ENCODE results near the gene SLC38A6.
A peak's percentile ranks its signal among the peaks of the same experiment; 100 is the strongest.

SLC38A6 gene

GRCh38 chr14:60963761-60964160 is 17.3 kb upstream of the SLC38A6 start:
- no peaks in the 10 kb centered on the region for H3K27me3 Mint-ChIP-seq (ENCODE audit: low read depth)
- H3K36me3 Mint-ChIP-seq (ENCODE audit: low read depth), result peaks cover 26% of the 10 kb centered on the region
- TF ChIP-seq CTCF (IDR thresholded peaks at IDR 0.05; ENCODE audit: unreplicated experiment in 3 of 3), result no peak
- peaks cover 22% of the 10 kb centered on the region for H3K9me3 Mint-ChIP-seq
- peaks cover 42% of the 10 kb centered on the region for H3K4me1 Mint-ChIP-seq
- peak overlapping the region; percentile 20 to 56 (median 40) for H3K27ac Mint-ChIP-seq
- H3K4me3 Mint-ChIP-seq, result no peak overlapping the region

- Mint-ChIP-seq H3K36me3 (ENCODE audit: low read depth) (peaks cover 15% of the 10 kb centered on the region), H3K4me3 (peak overlapping the region in 1 of 3 experiments; percentile 6), H3K4me1 (peaks cover 47% of the 10 kb centered on the region), H3K9me3 (peaks cover 13% of the 10 kb centered on the region), H3K27me3 (ENCODE audit: low read depth) (no peaks in the 10 kb centered on the region), H3K27ac (peak overlapping the region; percentile 71 to 81 (median 78))
- TF ChIP-seq CTCF (IDR thresholded peaks at IDR 0.05; ENCODE audit: unreplicated experiment in 3 of 3), result no peak
Observed at GRCh38 chr14:60964904-60965303, 16.1 kb upstream of the SLC38A6 start.

- Mint-ChIP-seq H3K9me3 (peaks cover 9% of the 10 kb centered on the region), H3K4me1 (peaks cover 47% of the 10 kb centered on the region), H3K27ac (peak overlapping the region; percentile 71 to 81 (median 78)), H3K36me3 (ENCODE audit: low read depth) (peaks cover 10% of the 10 kb centered on the region), H3K4me3 (no peak overlapping the region), H3K27me3 (ENCODE audit: low read depth) (no peaks in the 10 kb centered on the region)
- no peak for TF ChIP-seq CTCF (IDR thresholded peaks at IDR 0.05; ENCODE audit: unreplicated experiment in 3 of 3)
Observed at GRCh38 chr14:60965402-60965801, 15.6 kb upstream of the SLC38A6 start.

GRCh38 chr14:60968099-60968498 is 12.9 kb upstream of the SLC38A6 start:
- Mint-ChIP-seq H3K36me3 (ENCODE audit: low read depth) (peaks cover 20% of the 10 kb centered on the region), H3K4me3 (peak overlapping the region in 1 of 3 experiments; percentile 21), H3K27ac (peak overlapping the region; percentile 77 to 84 (median 82)), H3K9me3 (no peaks in the 10 kb centered on the region), H3K4me1 (peaks cover 64% of the 10 kb centered on the region), H3K27me3 (ENCODE audit: low read depth) (no peaks in the 10 kb centered on the region)
- no peak for TF ChIP-seq CTCF (IDR thresholded peaks at IDR 0.05; ENCODE audit: unreplicated experiment in 3 of 3)

- Mint-ChIP-seq H3K9me3 (no peaks in the 10 kb centered on the region), H3K27me3 (ENCODE audit: low read depth) (no peaks in the 10 kb centered on the region), H3K36me3 (ENCODE audit: low read depth) (peaks cover 24% of the 10 kb centered on the region), H3K4me1 (peaks cover 61% of the 10 kb centered on the region), H3K4me3 (no peak overlapping the region), H3K27ac (peak overlapping the region; percentile 34 to 82 (median 77))
- no peak for TF ChIP-seq CTCF (IDR thresholded peaks at IDR 0.05; ENCODE audit: unreplicated experiment in 3 of 3)
Observed at GRCh38 chr14:60968671-60969070, 12.4 kb upstream of the SLC38A6 start.

- TF ChIP-seq CTCF (IDR thresholded peaks at IDR 0.05; ENCODE audit: unreplicated experiment in 3 of 3), result no peak
Observed at GRCh38 chr14:60970146-60970545, 10.9 kb upstream of the SLC38A6 start.

More at GRCh38 chr14:60970146-60970545, 10.9 kb upstream of the SLC38A6 start:
- Mint-ChIP-seq H3K36me3 (ENCODE audit: low read depth) (peaks cover 29% of the 10 kb centered on the region), H3K27me3 (ENCODE audit: low read depth) (no peaks in the 10 kb centered on the region), H3K9me3 (no peaks in the 10 kb centered on the region), H3K27ac (no peak overlapping the region), H3K4me1 (peaks cover 57% of the 10 kb centered on the region), H3K4me3 (no peak overlapping the region)
